ENCODE measurements around the gene P2RX6. TPM values are rescaled to one million over a fixed set of nuclear protein-coding genes. Genes with fewer than 3 reads are reported as not detected.
"Not testable (repeated sequence)": the region's sequence is repeated elsewhere in the genome, so short reads cannot be mapped to it uniquely, and the experiment has no call there.

The P2RX6 gene
- total RNA-seq, 1 donor from 2014 or later, result not detected

- Mint-ChIP-seq H3K36me3 (ENCODE audit: low read depth, unreplicated experiment) (no peaks in the 10 kb centered on the region), H3K4me1 (ENCODE audit: unreplicated experiment) (no peaks in the 10 kb centered on the region), H3K4me3 (ENCODE audit: unreplicated experiment) (peak overlapping the region; percentile 95), H3K27me3 (ENCODE audit: unreplicated experiment) (peaks cover 2% of the 10 kb centered on the region), H3K9me3 (ENCODE audit: unreplicated experiment) (no peaks in the 10 kb centered on the region), H3K27ac (ENCODE audit: unreplicated experiment) (peak overlapping the region; percentile 78)
- no peak for TF ChIP-seq CTCF (IDR thresholded peaks at IDR 0.05; ENCODE audit: unreplicated experiment)
- DNase-seq (ENCODE audit: low spot score), result no peak
These were observed 30.1 kb downstream of the P2RX6 start for GRCh38 chr22:21044931-21045584.

DNA sequence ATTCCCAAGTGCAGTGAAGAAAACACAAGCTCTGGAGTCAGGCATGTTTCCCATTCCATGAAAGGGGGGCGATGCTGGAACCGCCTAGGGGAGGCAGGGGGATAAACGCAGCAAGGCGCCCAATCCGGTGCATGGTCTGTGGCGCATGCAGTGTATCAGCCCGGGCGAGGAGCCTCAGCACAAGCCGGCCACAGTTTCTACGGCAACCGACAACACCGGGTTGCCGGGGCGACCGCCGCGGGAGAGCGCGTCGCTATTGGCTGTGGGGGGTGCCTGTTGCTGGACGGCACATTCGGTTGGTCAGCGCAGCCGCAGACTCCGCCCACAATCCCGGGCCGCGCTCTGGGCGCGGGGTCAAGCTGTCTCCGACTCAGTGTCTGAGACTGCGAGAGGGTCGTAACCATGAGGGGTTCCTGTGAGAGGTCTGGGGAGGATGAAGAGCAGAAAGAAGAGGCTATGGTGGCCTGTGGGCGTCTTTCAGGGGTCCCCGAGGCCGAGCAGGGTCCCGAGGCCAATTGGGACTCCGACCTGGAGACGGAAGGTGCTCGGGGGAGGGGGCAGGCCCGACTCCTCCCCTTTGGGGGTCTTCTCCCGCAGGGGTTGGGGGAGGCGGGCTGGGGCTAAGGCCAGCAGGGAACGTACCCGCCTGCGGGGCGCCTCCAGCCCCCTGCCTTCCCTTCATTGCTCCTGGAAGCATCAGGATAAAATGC is 30.8 kb downstream of the P2RX6 start, which contains the start of gene LRRC74B:
TSS of gene LRRC74B (plus strand) at position 362 of the 710 bp plus-strand sequence. CDS start at position 403, 41 bp downstream.
- Mint-ChIP-seq H3K9me3 (ENCODE audit: unreplicated experiment) (no peaks in the 10 kb centered on the region), H3K27me3 (ENCODE audit: unreplicated experiment) (peaks cover 2% of the 10 kb centered on the region), H3K36me3 (ENCODE audit: low read depth, unreplicated experiment) (no peaks in the 10 kb centered on the region), H3K4me1 (ENCODE audit: unreplicated experiment) (no peaks in the 10 kb centered on the region), H3K27ac (ENCODE audit: unreplicated experiment) (peak within 1 kb of the TSS; percentile 97), H3K4me3 (ENCODE audit: unreplicated experiment) (peak within 1 kb of the TSS; percentile 95)
- DNase-seq (ENCODE audit: low spot score), result peak; percentile 98
- TF ChIP-seq CTCF (IDR thresholded peaks at IDR 0.05; ENCODE audit: unreplicated experiment), result no peak

GRCh38 chr22:21047035-21047661 is 32.2 kb downstream of the P2RX6 start:
- Mint-ChIP-seq H3K27ac (ENCODE audit: unreplicated experiment) (no peak overlapping the region), H3K4me1 (ENCODE audit: unreplicated experiment) (peaks cover 12% of the 10 kb centered on the region), H3K27me3 (ENCODE audit: unreplicated experiment) (peaks cover 4% of the 10 kb centered on the region), H3K4me3 (ENCODE audit: unreplicated experiment) (no peak overlapping the region), H3K9me3 (ENCODE audit: unreplicated experiment) (no peaks in the 10 kb centered on the region), H3K36me3 (ENCODE audit: low read depth, unreplicated experiment) (no peaks in the 10 kb centered on the region)
- no peak for TF ChIP-seq CTCF (IDR thresholded peaks at IDR 0.05; ENCODE audit: unreplicated experiment)
- DNase-seq (ENCODE audit: low spot score), result no peak

DNA sequence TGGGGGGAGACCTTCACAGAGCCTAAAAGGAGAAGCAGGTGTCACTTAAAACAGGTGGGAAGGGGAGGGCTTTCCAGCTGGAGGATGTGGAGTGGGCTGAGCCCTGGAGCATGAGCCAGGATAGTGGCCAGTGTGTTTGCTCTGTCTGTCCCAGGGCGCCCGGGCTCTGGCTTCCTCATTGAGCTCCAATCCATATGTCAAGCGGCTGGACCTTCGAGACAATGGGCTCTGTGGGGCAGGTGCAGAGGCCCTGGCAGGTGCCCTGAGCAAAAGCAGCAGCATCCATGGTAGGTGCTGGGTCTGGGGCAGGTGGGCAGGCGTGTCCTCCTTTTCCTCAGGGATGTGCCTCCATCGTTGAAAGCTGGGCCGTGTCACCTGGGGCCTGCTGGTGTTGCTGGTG is 32.8 kb downstream of the P2RX6 start:
- TF ChIP-seq CTCF (IDR thresholded peaks at IDR 0.05; ENCODE audit: unreplicated experiment), result no peak
- Mint-ChIP-seq H3K36me3 (ENCODE audit: low read depth, unreplicated experiment) (no peaks in the 10 kb centered on the region), H3K27me3 (ENCODE audit: unreplicated experiment) (peaks cover 7% of the 10 kb centered on the region), H3K9me3 (ENCODE audit: unreplicated experiment) (no peaks in the 10 kb centered on the region), H3K4me3 (ENCODE audit: unreplicated experiment) (no peak overlapping the region), H3K4me1 (ENCODE audit: unreplicated experiment) (peaks cover 14% of the 10 kb centered on the region), H3K27ac (ENCODE audit: unreplicated experiment) (no peak overlapping the region)
- no peak for DNase-seq (ENCODE audit: low spot score)

GRCh38 chr22:21048448-21048847 is 33.5 kb downstream of the P2RX6 start:
- not testable (repeated sequence) for H3K4me3 Mint-ChIP-seq (ENCODE audit: unreplicated experiment); H3K9me3 Mint-ChIP-seq (ENCODE audit: unreplicated experiment); H3K27ac Mint-ChIP-seq (ENCODE audit: unreplicated experiment); H3K27me3 Mint-ChIP-seq (ENCODE audit: unreplicated experiment); H3K36me3 Mint-ChIP-seq (ENCODE audit: low read depth, unreplicated experiment); DNase-seq (ENCODE audit: low spot score)
- peaks cover 18% of the 10 kb centered on the region for H3K4me1 Mint-ChIP-seq (ENCODE audit: unreplicated experiment)

- not testable (repeated sequence) for H3K9me3 Mint-ChIP-seq (ENCODE audit: unreplicated experiment); H3K36me3 Mint-ChIP-seq (ENCODE audit: low read depth, unreplicated experiment)
These were observed 34.0 kb downstream of the P2RX6 start for GRCh38 chr22:21048965-21049364.

More at GRCh38 chr22:21048965-21049364, 34.0 kb downstream of the P2RX6 start:
- DNase-seq (ENCODE audit: low spot score); H3K27ac Mint-ChIP-seq (ENCODE audit: unreplicated experiment); H3K27me3 Mint-ChIP-seq (ENCODE audit: unreplicated experiment); H3K4me3 Mint-ChIP-seq (ENCODE audit: unreplicated experiment): not testable (repeated sequence)
- H3K4me1 Mint-ChIP-seq (ENCODE audit: unreplicated experiment), result peaks cover 18% of the 10 kb centered on the region

Measured in endothelial cell (in vitro differentiated cells).